Right kidney (tissue), 9 donors: ENCODE measurements around the gene MIER3.
"Not testable (repeated sequence)": the region's sequence is repeated elsewhere in the genome, so short reads cannot be mapped to it uniquely, and the experiment has no call there.

Experiments
- DNase-seq: peaks from one replicate; pipeline ENCODE4 v3.0.0-alpha.2; 2016
- long read RNA-seq, 8 donors: transcript quantifications; one replicate each; lab custom pipeline, GENCODE V29; 2026

MIER3 gene, protein sequence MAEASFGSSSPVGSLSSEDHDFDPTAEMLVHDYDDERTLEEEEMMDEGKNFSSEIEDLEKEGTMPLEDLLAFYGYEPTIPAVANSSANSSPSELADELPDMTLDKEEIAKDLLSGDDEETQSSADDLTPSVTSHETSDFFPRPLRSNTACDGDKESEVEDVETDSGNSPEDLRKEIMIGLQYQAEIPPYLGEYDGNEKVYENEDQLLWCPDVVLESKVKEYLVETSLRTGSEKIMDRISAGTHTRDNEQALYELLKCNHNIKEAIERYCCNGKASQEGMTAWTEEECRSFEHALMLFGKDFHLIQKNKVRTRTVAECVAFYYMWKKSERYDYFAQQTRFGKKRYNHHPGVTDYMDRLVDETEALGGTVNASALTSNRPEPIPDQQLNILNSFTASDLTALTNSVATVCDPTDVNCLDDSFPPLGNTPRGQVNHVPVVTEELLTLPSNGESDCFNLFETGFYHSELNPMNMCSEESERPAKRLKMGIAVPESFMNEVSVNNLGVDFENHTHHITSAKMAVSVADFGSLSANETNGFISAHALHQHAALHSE
- long read RNA-seq, donor 1, result 0 reads
- long read RNA-seq, donor 2, result 0 reads
- long read RNA-seq, donor 3, result 0 reads
- long read RNA-seq, donor 4, result 0 reads
- long read RNA-seq, donor 5, result 0 reads
- long read RNA-seq, donor 6, result 0 reads
- long read RNA-seq, donor 7, partial matches to known transcripts, result 0 of 1 reads
- long read RNA-seq, donor 7, other reads (novel, unspliced or antisense), result 0 of 1 reads
- long read RNA-seq, donor 8, result 0 reads

DNA sequence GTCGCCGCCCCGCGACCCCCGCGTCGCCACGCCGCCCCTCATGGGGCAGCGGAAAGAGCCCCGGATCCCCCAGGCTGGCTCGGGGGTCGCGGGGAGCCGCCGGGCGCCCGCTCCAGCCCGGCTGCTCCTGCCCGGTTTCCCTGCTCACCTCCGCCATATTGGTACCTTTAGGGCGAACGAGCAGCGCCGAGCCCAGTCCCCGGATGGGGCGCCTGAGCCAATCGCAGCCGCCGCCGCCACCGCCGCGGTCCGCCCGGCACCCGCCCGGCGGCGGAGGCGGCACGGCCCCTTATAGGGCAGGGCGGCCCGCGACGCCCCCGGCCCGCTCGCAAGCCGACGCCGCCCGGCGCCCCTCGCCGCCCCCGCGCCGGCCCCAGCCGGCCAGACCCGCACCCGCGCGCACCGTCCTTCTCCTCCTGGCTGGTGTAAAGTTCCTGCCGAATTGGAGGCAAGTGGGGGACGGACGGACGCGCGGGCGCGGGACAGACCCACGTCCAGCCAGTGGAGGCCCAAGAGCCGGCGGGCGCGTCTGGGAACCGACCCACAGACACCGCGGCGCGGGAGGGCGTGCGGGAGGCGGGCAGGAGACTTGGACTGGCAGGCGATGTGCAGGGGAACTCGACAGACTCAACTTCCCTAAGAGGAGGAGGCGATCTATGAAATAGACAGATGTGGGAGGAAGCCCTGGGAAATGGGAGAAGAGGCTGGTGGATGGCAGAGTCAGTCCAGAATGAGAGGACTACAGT is at the start of gene MIER3:
Gene MIER3 (minus strand): TSS at position 178 of the 746 bp plus-strand sequence. CDS start 21 bp downstream, at position 157.
- peak; percentile 81 for DNase-seq

DNA sequence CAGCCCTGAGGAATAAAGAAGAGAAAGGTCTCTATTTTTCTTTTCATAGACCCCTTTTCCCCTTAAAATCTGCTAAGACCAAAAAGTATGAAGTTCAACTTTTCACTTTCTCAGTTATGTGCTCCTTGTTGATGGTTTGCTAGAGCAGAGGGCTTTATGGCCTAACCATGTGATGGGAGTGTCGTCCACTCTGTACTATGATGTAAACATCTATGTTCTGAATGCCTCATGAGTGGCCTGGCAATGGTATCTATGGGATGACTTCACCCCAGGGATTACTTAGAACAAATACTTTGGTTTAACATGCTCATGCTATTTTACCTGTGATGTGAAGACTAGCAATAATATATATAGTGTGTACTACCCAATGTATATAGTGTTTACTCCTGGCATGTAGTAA is 43.7 kb upstream of the MIER3 start:
- no peak for DNase-seq

DNA sequence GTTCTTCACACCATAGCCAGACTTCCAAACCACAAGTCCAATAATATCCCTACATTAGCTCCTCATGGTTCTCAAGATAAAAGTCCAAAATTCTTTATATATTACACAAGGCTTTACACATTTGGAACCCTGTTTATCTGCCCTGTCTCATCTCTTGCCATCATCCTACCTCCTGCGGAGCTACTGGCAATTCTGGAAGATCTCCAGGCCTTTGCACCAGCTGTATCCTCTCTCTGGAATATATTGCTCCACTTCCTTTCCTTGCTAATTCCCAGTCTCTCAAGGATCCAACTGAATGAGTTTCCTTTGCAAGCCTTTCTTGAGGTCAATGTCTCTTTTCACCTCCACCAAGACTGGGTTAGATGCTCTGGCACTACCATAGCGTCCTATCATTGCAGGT is 41.3 kb upstream of the MIER3 start:
- no peak for DNase-seq

DNA sequence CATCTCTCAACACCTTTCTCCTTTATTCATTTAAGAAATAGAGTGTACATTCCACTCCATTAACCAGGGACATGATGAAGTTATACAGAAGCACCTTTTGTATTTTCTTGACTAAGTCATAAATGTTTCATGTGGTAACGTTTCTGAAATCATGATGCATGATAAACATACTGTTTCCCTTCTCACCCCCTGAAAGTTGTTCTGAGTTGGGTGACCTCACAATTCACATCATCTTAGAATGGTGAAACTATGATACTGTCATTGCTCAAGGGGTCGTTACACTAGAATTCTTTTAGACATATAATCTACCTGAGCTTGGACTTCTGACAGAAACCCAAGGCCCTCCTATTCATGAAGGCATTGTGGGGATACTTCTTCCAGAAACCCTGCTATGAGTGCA is 37.8 kb upstream of the MIER3 start:
- no peak for DNase-seq

DNA sequence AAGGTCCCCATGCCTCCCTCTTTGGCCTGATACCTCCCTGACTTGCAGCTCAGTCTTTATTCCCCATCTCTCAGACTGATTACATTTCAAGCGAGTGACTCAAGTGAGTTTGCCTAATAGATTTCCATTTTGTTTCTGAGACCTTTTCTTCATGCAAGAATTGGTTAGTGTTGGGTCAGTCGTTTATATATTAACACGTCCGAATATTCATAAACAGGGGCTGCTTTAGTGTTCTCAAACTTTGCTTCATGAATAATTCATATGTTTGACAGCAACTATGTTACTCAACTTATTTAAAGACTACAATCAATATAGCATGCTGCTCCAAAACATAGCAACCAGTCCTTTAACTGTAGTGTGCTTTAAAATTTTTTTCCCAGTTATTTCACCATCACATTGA is 36.6 kb upstream of the MIER3 start:
- no peak for DNase-seq

DNA sequence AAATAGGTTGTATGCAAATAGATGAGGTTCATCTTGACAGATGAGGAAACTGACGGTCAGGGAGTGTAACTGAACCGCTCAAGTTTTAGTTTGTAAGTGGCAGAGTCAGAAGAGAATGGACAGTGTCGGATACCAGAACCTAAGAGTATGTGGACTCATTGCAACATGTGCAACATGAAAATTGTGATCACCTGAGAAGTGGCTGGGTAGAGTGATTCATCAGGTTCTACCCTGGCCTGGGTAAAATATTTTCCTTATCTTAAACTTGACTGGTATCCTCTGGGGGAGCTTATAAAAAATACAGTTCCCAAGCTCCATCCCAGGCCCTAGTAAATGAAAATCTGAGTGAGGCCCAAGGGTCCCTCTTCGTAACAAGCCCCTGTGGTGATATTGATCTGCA is 35.2 kb upstream of the MIER3 start:
- DNase-seq, result no peak

DNA sequence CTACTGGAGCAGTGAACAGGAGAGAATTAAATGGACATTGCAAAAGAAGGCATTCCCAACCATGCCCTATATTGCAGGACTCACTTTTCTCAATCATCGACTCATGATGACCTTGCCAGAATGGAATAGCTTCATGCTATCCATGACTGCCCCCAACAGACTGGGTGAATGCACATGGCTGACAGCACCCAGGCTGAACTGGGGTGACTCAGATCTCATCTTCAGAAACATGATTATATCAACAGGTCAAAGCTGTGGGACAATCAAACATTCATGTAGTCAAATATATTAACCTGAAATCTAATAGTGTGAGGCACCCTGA is 34.7 kb upstream of the MIER3 start:
- no peak for DNase-seq

DNA sequence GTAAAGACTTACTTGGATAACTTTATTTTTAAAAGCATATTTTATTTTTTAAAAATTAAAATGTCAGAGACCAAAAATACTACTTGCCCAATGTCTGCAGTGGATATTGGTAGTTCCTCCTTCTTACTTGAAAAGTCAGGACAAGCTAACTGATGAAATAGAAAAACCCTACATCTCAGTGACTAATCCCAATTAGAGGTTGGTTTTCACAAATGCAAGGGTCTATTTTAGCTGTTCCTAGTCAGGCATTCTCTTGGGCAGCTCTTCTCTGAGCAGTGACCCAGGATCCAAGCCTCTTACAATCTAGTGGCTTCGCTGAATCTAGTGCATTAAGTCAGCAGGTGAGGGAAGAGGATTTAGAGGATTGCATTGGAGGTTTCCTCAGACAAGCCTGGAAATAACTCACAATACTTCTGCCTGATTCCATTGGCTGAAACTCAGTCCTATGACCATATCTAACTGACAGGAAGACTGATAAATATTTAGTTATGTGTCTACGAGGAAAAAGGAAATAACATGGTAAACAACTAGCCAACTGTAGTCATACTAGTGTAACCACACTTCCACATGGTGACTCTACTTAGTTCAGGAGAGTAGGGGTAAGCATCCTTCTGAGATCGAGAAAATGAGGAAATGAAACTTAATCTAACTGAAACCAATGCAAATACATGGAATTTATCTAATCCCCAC is 34.2 kb upstream of the MIER3 start:
- no peak for DNase-seq

DNA sequence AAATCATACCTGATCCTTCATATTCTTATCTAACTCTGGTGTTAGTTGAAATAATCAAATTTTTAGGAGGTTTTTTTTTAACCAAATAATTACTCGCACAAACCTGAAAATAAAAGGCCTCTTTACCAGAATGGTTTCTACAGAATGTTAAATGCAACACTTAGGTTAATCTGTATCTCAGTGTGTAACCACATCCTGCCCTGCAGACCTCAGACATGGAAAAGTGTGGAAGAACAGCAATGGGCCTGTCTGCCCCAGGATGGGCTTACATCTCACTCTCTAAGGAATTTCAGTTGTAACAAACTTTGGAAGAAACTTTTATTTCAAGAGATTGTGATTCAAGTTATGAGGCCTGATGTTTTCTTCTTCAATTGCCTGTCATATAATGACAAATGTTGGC is 32.5 kb upstream of the MIER3 start:
- no peak for DNase-seq

DNA sequence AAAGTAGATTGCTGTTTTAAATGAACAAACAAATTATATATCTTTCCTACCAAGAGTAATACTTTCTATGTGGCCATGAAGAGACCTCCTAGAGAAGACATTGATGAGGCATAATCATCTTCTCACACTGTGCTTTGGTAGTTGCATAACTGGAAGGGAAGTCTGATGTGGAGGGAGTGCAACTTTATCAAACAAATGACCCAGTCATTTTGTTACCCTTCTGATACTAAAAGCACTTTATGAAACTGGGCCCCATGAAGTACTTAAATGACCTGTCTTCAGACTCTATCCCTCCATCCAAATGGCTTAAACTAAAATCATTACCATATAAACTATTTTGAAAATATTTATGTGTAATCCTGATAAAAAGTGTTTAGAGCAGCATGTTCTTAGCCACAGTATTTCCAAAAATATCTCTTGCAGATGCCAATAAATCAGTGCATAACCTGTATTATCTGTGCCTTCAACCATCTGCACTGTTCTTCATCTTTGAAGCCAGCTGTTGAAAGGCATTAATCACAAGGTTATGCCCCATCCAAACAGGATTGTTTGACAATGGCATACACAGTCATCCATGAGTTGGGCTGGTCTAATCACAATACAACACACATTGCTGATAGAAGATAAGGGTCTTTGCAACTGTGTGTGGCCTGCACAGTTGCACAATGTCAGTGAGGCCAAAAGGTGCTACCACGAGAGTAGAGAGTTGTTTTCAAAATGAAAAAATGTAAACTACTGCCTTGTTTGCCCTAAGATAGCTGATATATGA is 31.9 kb upstream of the MIER3 start:
- DNase-seq, result no peak

DNA sequence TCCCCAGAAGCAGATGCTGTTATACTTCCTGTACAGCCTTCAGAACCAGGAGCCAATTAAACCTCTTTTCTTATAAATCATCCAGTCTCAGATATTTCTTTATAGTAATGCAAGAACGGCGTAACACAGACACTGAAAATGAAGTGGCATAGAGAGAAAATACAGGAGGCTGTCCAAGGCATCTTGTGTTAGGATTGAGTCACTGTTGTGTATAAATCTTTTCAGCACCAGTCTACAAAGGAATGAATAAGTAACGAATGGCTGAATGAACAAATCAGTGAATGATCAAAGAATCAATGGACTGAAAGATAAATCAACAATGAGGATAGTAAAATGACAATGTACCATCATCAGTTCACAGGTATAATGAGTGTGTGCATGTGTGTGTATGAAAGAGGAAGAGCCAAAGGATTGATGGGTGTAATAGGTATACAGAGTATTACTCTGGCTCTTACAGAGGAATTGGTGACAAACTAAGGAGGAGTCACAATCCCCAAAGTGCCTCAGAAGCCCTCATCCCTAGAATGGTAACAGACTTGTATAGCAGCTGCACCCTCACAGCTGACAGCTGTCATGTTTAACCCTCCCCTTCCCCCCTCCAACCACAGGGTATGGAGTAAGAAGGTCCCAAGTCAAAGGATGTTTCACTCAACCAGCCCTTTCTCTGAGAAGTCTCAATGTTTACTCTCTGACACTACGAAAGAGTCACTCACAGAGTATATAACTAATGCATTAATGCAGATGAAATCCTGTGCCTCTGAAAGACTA is 29.8 kb upstream of the MIER3 start:
- no peak for DNase-seq

DNA sequence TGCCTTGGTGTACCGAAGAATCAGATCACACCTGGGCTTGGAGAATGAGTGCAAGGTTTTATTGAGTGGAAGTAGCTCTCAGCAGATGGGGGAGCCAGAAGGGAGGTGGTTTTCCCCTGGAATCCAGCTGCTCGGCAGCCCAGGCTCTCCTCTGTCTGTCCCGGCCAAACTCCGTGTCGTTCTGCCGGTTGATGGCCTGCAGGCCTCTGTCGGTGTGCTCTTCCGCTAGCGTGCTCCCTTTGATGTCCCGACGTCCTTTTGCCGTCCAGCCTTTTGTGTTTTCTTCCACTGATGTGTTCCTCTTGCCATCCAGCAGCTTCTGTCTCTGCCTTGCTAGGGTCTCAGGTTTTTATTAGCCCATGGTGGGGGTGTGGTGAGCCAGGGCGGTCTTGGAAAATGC is 28.0 kb upstream of the MIER3 start:
- DNase-seq, result no peak

DNA sequence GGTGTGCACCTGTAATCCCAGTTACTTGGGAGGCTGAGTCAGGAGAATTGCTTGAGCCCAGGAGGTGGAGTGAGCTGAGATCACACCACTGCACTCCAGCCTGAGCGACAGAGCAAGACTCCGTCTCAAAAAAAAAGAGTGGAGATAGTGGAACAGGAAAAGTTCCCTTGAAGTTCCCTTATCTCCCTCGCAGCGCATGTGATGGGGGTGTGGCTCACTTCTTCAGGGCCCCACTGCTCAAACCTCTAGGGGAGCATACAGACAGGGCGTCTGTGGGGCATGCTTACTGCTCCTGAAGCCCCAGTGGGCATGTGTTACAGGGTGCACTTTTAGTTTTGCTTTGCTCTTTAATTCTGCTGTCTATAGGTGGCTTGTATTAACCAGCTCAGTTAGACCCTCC is 27.6 kb upstream of the MIER3 start:
- not testable (repeated sequence) for DNase-seq

DNA sequence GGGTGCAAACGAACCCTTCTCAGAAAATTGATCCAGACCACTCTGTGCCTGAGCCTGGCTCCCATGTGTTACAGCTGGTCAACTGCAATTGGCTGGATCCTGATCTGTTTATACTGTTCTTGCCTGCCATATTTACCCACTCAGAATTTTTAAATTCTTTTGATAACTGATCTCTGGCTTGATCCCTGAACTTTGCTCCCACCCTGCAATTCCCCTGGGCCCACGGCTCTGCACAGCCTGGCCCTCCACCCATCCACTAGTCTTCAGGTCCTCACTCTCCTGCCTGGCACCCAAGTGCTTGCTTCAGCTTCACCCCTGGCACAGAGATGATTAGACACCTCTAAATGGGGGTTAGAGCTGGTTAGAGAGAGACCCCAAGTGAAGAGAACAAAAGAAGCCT is 25.9 kb upstream of the MIER3 start:
- no peak for DNase-seq

DNA sequence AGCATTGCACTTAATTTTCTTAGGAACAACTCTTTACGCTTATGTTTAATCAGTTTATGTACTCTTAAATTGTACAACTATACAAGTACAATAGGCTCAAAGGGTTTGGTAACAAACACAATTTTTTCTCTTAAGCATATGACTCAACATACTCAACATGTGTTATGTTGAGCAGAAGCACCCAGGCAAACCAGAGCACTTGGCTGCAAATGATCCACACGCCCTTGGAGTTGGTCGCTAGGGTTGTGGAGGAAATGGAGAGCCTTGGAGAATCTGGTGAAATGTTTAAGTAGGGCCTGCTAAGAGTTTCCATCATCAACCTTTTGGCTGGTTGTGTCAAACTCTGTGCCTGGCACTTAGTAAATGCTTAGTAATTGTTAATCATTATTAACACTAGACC is 25.1 kb upstream of the MIER3 start:
- no peak for DNase-seq

DNA sequence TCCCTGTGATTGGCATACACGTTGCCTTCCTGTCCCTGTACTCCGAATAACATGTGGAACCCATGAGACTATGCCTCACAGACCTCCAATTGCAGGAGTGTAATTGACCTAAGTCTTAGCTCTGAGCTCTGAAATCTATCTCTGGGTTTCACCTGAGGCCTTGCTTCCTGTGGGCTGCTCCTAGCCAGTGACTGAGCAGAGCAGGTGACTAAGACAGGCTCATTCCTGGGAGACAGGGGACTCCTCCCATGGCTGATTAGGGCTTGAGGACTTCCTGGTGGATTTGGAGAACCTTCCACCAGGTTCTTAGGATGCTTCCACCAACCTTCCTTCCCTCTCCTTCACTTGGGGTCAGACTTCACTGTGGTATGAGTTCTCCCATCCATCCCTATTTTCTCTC is 22.3 kb upstream of the MIER3 start:
- no peak for DNase-seq

DNA sequence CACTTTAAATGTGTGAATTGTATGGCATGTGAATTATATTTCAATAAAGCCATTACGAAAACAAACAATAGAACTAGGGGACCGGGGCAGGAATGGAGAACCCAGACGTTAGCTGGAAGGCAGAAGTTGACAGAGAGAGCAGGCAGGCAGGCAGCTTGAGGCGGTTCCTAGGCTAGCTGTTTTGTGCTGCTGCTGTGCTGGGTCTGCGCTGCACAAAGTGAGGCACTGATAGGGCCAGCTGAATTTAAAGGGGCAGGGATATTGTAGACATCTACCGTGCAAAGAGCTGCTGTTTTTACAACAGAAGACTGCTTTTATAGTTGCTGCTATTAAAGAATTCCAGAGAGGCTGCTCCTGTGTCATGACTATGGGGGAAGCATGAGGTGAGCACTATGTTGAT is 21.6 kb upstream of the MIER3 start:
- no peak for DNase-seq

DNA sequence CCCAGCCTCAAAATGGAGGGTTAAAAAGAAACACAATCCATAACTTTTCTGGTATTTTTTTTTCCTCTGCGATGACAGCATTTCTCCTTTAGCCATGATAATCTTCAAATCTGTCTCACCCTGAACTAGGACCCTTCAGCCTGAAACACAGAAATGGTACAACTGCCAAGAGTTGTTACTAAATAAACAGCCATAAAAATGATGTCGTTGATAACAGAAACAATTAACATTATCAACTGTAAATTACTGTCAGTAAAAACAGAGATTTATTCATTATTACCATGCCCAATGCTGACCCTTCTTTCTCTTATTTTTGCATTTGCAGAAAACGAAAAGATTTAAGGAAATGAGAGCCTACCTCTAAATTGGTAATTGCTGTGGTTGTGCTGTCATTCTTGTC is 19.4 kb upstream of the MIER3 start:
- no peak for DNase-seq

DNA sequence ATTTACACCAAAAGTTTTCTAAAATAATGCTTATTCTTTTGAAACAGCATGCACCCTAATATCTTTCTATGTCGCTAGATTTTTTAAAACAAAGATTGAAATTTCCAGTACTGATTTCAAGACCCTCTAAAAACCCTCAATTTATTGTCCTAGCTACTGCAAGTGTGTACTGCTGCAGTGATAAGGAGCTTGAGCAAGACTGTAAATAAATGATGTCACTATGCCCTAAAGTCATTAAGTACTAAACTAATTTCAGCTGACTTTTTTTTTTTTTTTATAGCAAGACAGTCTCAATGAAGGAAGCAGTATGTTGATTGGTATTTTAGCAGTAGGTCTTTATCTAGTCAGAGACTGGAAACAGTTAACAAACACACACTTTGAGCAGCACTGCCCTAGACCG is 12.2 kb upstream of the MIER3 start:
- DNase-seq, result no peak

DNA sequence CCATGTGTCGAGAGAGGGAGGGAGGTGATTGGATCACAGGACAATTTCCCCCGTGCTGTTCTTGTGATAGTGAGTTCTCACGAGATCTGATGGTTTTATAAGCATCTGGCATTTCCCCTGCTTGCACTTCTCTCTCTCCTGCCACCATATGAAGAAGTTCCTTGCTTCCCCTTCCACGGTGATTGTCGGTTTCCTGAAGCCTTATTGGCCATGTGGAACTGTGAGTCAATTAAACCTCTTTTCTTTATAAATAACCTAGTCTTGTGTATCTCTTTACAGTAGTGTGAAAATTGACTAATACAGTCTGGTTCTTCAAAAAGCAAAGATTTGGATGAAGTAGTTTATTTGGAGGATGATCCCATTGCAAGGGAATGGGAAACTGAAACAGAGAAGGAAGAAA is 11.3 kb upstream of the MIER3 start:
- DNase-seq, result no peak

DNA sequence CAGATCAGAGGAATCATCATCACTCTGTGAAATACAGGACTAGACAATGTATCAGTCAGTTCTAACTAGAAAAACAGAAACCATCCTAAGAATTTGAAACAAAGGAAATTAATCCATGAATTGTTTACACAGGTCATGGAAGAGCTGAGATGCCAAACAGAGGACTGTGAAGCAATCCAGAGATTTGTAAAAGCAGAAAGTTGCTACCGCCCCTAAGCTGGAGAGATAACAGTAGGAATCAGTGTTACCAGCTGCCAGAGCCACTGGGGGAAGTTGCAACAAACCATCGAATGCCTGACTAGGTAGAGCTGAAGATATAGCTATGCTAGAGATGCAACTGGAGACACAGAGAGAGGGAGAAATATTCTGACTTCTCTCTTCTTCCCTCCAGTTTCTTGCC is 10.4 kb upstream of the MIER3 start:
- DNase-seq, result no peak
